IPS DF 6.9 (cell line): ENCODE results near the gene LRRC49.
"Not testable (repeated sequence)": the region's sequence is repeated elsewhere in the genome, so short reads cannot be mapped to it uniquely, and the experiment has no call there.

Experiments used
- DNase-seq: peaks from one replicate; pipeline ENCODE4 v3.0.0-alpha.2; 2013; ENCODE audit warnings: low read depth, low spot score
- H3K27ac ChIP-seq: one replicate; pipeline ENCODE4 v1.5.1; 2013; ENCODE audit warnings: low read length, control low read depth
- H3K27me3 ChIP-seq: 2 replicates; pipeline ENCODE4 v1.6.1; 2013; ENCODE audit warnings: mild to moderate bottlenecking, low read length; ENCODE audit not compliant: control insufficient read depth, insufficient read depth
- H3K36me3 ChIP-seq: 2 replicates; pipeline ENCODE4 v1.6.1; 2013; ENCODE audit warnings: low read length; ENCODE audit not compliant: control insufficient read depth, insufficient read depth
- H3K4me1 ChIP-seq: 2 replicates; pipeline ENCODE4 v1.6.1; 2013; ENCODE audit warnings: low read length; ENCODE audit not compliant: control insufficient read depth, insufficient read depth
- H3K4me3 ChIP-seq: 2 replicates; pipeline ENCODE4 v1.5.1; 2013; ENCODE audit warnings: mild to moderate bottlenecking, low read length
- H3K9me3 ChIP-seq: 2 replicates; pipeline ENCODE4 v1.6.1; 2013; ENCODE audit warnings: low read length, inconsistent platforms; ENCODE audit not compliant: control insufficient read depth, insufficient read depth
- WGBS: extraction: QIAGEN DNeasy Blood & Tissue Kit; methylation state at CpG from one replicate; pipeline ENCODE4 v1.1.7; 2013; ENCODE audit warnings: mixed read lengths, missing lambda C conversion rate; ENCODE audit not compliant: insufficient read length, insufficient coverage; 5-methylcytosine and 5-hydroxymethylcytosine counted together

Gene LRRC49

DNA sequence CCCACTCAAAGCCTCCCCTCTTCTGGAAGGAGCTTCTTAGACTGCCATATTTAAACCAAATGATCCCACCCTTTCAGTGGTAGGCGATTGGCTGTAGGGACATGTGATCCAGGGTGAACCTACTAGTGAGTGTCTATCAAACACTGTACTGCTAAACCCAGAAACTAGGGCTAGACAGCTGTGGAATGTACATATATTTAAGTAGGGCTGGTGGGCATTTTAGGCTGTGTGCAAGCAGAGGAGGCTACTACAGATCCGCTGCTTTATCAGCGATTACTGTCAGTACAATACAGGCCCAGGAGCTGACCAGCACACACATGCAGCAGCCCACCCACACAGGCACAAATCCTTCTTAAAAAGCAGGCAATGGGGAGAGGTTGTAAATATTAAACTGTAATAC lies 23.3 kb upstream of the LRRC49 start:
- DNase-seq: no peak
- no peak overlapping the region for H3K4me3 ChIP-seq
- no peaks in the 10 kb centered on the region for H3K36me3 ChIP-seq
- H3K4me1 ChIP-seq: no peaks in the 10 kb centered on the region
- H3K9me3 ChIP-seq: no peaks in the 10 kb centered on the region
- H3K27ac ChIP-seq: no peak overlapping the region
- no peaks in the 10 kb centered on the region for H3K27me3 ChIP-seq
- no CpG with 5 or more reads among the region's 3 CpGs for WGBS

- no peak overlapping the region for H3K4me3 ChIP-seq
- no peaks in the 10 kb centered on the region for H3K36me3 ChIP-seq
- no peak overlapping the region for H3K27ac ChIP-seq
- H3K27me3 ChIP-seq: no peaks in the 10 kb centered on the region
- H3K9me3 ChIP-seq: no peaks in the 10 kb centered on the region
- no peak for DNase-seq
- no peaks in the 10 kb centered on the region for H3K4me1 ChIP-seq
Observed at GRCh38 chr15:70870051-70870450, 22.6 kb upstream of the LRRC49 start.

- not testable (repeated sequence) for H3K4me3 ChIP-seq
- no CpG with 5 or more reads among the region's 34 CpGs for WGBS
Observed at GRCh38 chr15:70871490-70871889, 21.1 kb upstream of the LRRC49 start.

GRCh38 chr15:70873232-70874054 lies 19.2 kb upstream of the LRRC49 start:
- no CpG with 5 or more reads among the region's 2 CpGs for WGBS
- no peaks in the 10 kb centered on the region for H3K9me3 ChIP-seq
- no peaks in the 10 kb centered on the region for H3K4me1 ChIP-seq
- no peaks in the 10 kb centered on the region for H3K27me3 ChIP-seq
- no peak for DNase-seq
- no peaks in the 10 kb centered on the region for H3K36me3 ChIP-seq
- no peak overlapping the region for H3K27ac ChIP-seq
- H3K4me3 ChIP-seq: no peak overlapping the region

More at GRCh38 chr15:70871490-70871889, 21.1 kb upstream of the LRRC49 start:
- H3K4me1 ChIP-seq, DNase-seq, H3K36me3 ChIP-seq, H3K27me3 ChIP-seq, H3K27ac ChIP-seq, H3K9me3 ChIP-seq: not testable (repeated sequence)

DNA sequence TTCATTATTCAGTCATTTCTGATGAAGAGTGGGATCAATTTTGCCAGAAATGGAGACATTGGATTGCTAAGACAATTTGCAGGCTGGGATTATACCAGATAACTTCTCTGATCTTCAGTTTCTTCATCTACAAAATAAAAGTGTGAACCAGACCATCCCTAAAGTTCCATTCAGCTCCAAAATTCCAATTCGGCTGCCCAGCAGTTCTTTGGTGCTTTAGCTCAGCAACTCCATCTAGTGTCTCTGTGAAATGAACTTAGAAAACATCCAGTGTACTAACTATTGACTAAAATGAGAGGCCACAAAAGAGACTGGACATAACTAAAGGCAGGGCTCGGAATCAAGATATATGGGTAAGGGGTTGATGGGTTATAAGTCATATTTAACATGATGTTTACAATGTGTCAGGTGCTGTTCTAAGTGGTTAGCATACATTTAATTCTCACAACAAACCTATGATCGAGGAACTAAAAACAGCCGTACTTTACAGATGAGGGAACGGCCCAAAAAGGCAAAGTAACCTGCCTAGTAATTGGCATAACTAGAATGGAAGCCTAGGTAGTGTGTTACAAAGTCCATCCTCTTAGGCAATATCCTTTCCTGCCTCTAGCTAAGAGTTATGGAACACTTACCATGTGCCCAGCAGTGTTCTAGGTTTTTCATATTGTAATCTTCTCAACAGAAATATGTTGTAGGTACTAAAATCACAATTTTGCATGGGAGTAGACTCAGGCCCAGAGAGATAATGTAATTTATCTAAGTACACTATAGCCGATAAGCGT lies 17.4 kb upstream of the LRRC49 start:
- Histone ChIP-seq H3K36me3 (no peaks in the 10 kb centered on the region), H3K4me3 (no peak overlapping the region), H3K9me3 (no peaks in the 10 kb centered on the region), H3K27ac (no peak overlapping the region), H3K4me1 (no peaks in the 10 kb centered on the region), H3K27me3 (no peaks in the 10 kb centered on the region)
- no peak for DNase-seq
- WGBS: no CpG with 5 or more reads among the region's 7 CpGs

DNA sequence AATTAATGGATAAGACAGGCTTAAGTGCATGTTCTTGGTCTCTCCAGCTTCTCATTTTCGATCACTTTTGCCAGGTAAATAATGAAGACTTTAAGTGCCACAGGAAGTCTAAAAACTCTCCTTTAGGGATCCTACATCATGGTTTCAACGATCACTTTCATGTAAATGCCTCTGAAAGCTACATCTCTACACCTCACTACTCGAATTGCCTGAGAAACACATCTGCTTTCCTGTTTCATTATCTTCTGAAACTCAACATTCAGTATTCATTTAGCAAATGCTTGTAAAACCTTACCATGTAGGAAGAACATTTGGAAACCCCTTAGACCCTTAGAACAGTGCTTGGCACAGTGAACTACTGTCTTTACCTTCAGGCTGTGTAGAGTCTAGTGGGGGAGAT lies 16.6 kb upstream of the LRRC49 start:
- H3K4me3 ChIP-seq: no peak overlapping the region
- H3K9me3 ChIP-seq: no peaks in the 10 kb centered on the region
- H3K4me1 ChIP-seq: no peaks in the 10 kb centered on the region
- DNase-seq: no peak
- WGBS: no CpG with 5 or more reads among the region's 3 CpGs
- H3K27ac ChIP-seq: no peak overlapping the region
- H3K27me3 ChIP-seq: no peaks in the 10 kb centered on the region
- H3K36me3 ChIP-seq: no peaks in the 10 kb centered on the region

GRCh38 chr15:70876683-70877082 lies 15.9 kb upstream of the LRRC49 start:
- DNase-seq: no peak
- Histone ChIP-seq H3K36me3 (no peaks in the 10 kb centered on the region), H3K4me3 (no peak overlapping the region), H3K27me3 (no peaks in the 10 kb centered on the region), H3K9me3 (no peaks in the 10 kb centered on the region), H3K27ac (no peak overlapping the region), H3K4me1 (no peaks in the 10 kb centered on the region)
- no CpG with 5 or more reads among the region's 2 CpGs for WGBS

- no peaks in the 10 kb centered on the region for H3K36me3 ChIP-seq
- DNase-seq: no peak
- no peak overlapping the region for H3K27ac ChIP-seq
- no CpG with 5 or more reads among the region's 2 CpGs for WGBS
- H3K27me3 ChIP-seq: no peaks in the 10 kb centered on the region
- no peak overlapping the region for H3K4me3 ChIP-seq
- H3K9me3 ChIP-seq: no peaks in the 10 kb centered on the region
- no peaks in the 10 kb centered on the region for H3K4me1 ChIP-seq
Observed at GRCh38 chr15:70879401-70879800, 13.2 kb upstream of the LRRC49 start.

- no peak overlapping the region for H3K4me3 ChIP-seq
- H3K4me1 ChIP-seq: no peaks in the 10 kb centered on the region
- H3K9me3 ChIP-seq: no peaks in the 10 kb centered on the region
- H3K27ac ChIP-seq: no peak overlapping the region
- no peaks in the 10 kb centered on the region for H3K36me3 ChIP-seq
- no peaks in the 10 kb centered on the region for H3K27me3 ChIP-seq
- no peak for DNase-seq
- WGBS: no CpG with 5 or more reads among the region's 2 CpGs
Observed at GRCh38 chr15:70880781-70881180, 11.8 kb upstream of the LRRC49 start.

GRCh38 chr15:70882361-70882760 lies 10.3 kb upstream of the LRRC49 start:
- Histone ChIP-seq H3K4me1 (no peaks in the 10 kb centered on the region), H3K36me3 (no peaks in the 10 kb centered on the region), H3K4me3 (no peak overlapping the region), H3K27ac (no peak overlapping the region), H3K9me3 (no peaks in the 10 kb centered on the region), H3K27me3 (no peaks in the 10 kb centered on the region)
- no peak for DNase-seq
- no CpG with 5 or more reads among the region's 2 CpGs for WGBS
